Limb (tissue), 2 donors: Measurements from ENCODE around the gene ZFC3H1.
"Not testable (repeated sequence)": the region's sequence is repeated elsewhere in the genome, so short reads cannot be mapped to it uniquely, and the experiment has no call there.

Source experiments
- DNase-seq, 2 donors: peaks; one replicate each; pipeline ENCODE4 v3.0.0-alpha.2; 2016; ENCODE audit errors: extremely low spot score in 2 of 2

The ZFC3H1 gene

GRCh38 chr12:71663561-71664410 lies at the start of gene ZFC3H1, which contains the start of gene THAP2:
Gene ZFC3H1 (minus strand): TSS chr12:71663848. CDS start chr12:71663610, 238 bp downstream.
Gene THAP2 (plus strand): TSS chr12:71664301. CDS start chr12:71664510, 209 bp downstream.
- DNase-seq: peak; percentile 93 to 100

GRCh38 chr12:71710276-71711125 lies 46.9 kb upstream of the ZFC3H1 start:
- no peak for DNase-seq

GRCh38 chr12:71708658-71709057 lies 45.0 kb upstream of the ZFC3H1 start:
- no peak for DNase-seq

- no peak for DNase-seq
These were observed 41.3 kb upstream of the ZFC3H1 start for GRCh38 chr12:71704920-71705319.

- DNase-seq: no peak
These were observed 39.6 kb upstream of the ZFC3H1 start for GRCh38 chr12:71703206-71703605.

GRCh38 chr12:71702590-71702989 lies 38.9 kb upstream of the ZFC3H1 start:
- DNase-seq: no peak

- not testable (repeated sequence) for DNase-seq
These were observed 38.5 kb upstream of the ZFC3H1 start for GRCh38 chr12:71702181-71702580.

GRCh38 chr12:71695782-71696181 lies 32.1 kb upstream of the ZFC3H1 start:
- DNase-seq: no peak

GRCh38 chr12:71694099-71694820 lies 30.6 kb upstream of the ZFC3H1 start:
- DNase-seq: no peak

- DNase-seq: not testable (repeated sequence)
These were observed 30.0 kb upstream of the ZFC3H1 start for GRCh38 chr12:71693651-71694050.

GRCh38 chr12:71693126-71693525 lies 29.5 kb upstream of the ZFC3H1 start:
- DNase-seq: no peak

GRCh38 chr12:71691504-71692129 lies 28.0 kb upstream of the ZFC3H1 start:
- no peak for DNase-seq

GRCh38 chr12:71688961-71689570 lies 25.4 kb upstream of the ZFC3H1 start:
- DNase-seq: no peak

GRCh38 chr12:71687172-71687571 lies 23.5 kb upstream of the ZFC3H1 start:
- not testable (repeated sequence) for DNase-seq

- no peak for DNase-seq
These were observed 23.0 kb upstream of the ZFC3H1 start for GRCh38 chr12:71686658-71687025.

GRCh38 chr12:71685914-71686657 lies 22.4 kb upstream of the ZFC3H1 start, which contains the start of gene TMEM19:
Gene TMEM19 (plus strand): TSS chr12:71686082. CDS start chr12:71686681, 599 bp downstream.
- peak; percentile 89 for DNase-seq

GRCh38 chr12:71685312-71685906 lies 21.8 kb upstream of the ZFC3H1 start:
- no peak for DNase-seq

- DNase-seq: no peak
These were observed 20.4 kb upstream of the ZFC3H1 start for GRCh38 chr12:71684081-71684480.

GRCh38 chr12:71683633-71684032 lies 20.0 kb upstream of the ZFC3H1 start:
- DNase-seq: no peak
